ENCODE measurements around the gene MS4A18. TPM values are rescaled to one million over a fixed set of nuclear protein-coding genes. Genes with fewer than 3 reads are reported as not detected.
"Not testable (repeated sequence)": the region's sequence is repeated elsewhere in the genome, so short reads cannot be mapped to it uniquely, and the experiment has no call there.

The MS4A18 gene
- total and polyA plus RNA-seq, 12 donors: not detected

DNA sequence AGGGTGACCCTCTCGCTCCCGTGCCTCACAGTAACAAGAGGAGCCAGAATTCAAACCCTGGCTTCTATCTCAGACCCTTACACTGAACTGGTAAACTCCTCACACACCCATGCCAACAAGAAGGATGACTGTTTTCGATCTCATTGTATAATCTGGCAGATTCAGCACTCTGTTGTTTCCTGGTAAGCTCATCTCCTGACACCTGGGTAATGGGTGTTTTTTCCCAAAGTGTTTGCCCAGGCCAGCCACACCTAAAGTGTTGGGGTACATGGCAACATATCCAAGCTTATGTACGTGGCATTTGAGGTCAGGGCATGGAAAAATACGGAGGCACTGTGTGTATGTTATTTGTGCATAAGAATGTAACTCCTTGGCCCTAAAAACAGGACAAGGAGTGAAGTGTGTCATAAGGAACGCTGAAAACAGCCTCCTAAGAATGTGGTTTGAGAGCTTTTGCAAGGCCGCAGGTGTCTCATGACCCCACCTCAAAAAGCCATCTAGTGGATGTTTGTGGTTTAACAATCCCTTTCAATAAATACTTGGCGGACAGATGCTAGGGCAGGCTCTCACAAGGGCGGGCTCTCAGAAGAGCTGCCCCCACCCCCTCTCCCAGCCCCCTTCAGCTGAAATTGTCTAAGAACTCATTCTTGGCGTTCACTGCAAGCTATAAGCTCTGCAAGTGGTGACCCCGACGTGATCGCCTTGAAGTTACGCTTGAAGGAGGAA lies 31.9 kb downstream of the MS4A18 start, which contains the start of gene MS4A15:
MS4A15 (plus strand) TSS at position 561 of the 726 bp plus-strand sequence. CDS start 6,867 bp downstream, outside the sequence.
- no peak within 1 kb of the TSS for H3K27ac ChIP-seq
- no peaks in the 10 kb centered on the region for H3K36me3 ChIP-seq (replicated peaks in 1 of 2)
- intact Hi-C loops (cut with DNase I): no loop called here
- no peak for TF ChIP-seq POLR2A (IDR thresholded peaks at IDR 0.05)
- peak in 1 of 6 experiments; percentile 15 for TF ChIP-seq CTCF (IDR thresholded peaks at IDR 0.05)
- DNase-seq: no peak
- H3K4me1 ChIP-seq (replicated peaks in 1 of 2): no peaks in the 10 kb centered on the region
- H3K27me3 ChIP-seq: no peaks in the 10 kb centered on the region
- 55 to 66% (median 62%) methylated on average over 14 of the region's 14 CpGs for WGBS, 4 donors
- H3K4me3 ChIP-seq: no peak within 1 kb of the TSS
- H3K9me3 ChIP-seq (replicated peaks in 1 of 3): no peaks in the 10 kb centered on the region

- WGBS, 4 donors: 85 to 93% (median 87%) methylated on average over 19 of the region's 19 CpGs
- TF ChIP-seq CTCF (IDR thresholded peaks at IDR 0.05) (no peak), POLR2A (IDR thresholded peaks at IDR 0.05) (no peak)
- no peak overlapping the region for H3K4me3 ChIP-seq
- H3K27me3 ChIP-seq: no peaks in the 10 kb centered on the region
- intact Hi-C loops (cut with DNase I): no loop called here
- H3K9me3 ChIP-seq (replicated peaks in 1 of 3): no peaks in the 10 kb centered on the region
- no peak for DNase-seq
- H3K4me1 ChIP-seq (replicated peaks in 1 of 2): no peaks in the 10 kb centered on the region
- no peak overlapping the region for H3K27ac ChIP-seq
- no peaks in the 10 kb centered on the region for H3K36me3 ChIP-seq (replicated peaks in 1 of 2)
Observed at GRCh38 chr11:60757231-60757800, 32.8 kb downstream of the MS4A18 start.

DNA sequence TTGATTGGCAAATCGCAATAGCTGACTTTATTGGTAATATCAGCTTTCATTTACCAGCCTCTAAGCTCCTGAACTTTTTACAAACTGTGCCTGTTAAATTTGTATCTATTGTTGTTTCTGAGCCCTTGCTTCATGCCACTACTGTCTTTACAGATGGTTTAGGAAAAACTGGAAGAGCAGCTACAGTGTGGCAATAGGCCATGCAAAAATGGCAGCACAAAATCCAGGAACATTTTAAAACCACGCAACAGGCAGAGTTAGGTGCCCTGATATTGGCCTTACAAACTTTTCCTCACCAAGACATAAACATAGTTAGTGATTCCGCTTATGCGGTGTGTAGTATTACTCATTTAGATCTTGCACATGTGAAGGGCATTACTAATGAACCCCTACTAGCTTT lies 34.2 kb downstream of the MS4A18 start:
- H3K4me3 ChIP-seq; H3K36me3 ChIP-seq (replicated peaks in 1 of 2); H3K9me3 ChIP-seq (replicated peaks in 1 of 3); H3K27me3 ChIP-seq; H3K27ac ChIP-seq; intact Hi-C loops (cut with DNase I); DNase-seq; H3K4me1 ChIP-seq (replicated peaks in 1 of 2): not testable (repeated sequence)
- WGBS, 4 donors: 88 to 92% (median 91%) methylated on average over 4 of the region's 4 CpGs

DNA sequence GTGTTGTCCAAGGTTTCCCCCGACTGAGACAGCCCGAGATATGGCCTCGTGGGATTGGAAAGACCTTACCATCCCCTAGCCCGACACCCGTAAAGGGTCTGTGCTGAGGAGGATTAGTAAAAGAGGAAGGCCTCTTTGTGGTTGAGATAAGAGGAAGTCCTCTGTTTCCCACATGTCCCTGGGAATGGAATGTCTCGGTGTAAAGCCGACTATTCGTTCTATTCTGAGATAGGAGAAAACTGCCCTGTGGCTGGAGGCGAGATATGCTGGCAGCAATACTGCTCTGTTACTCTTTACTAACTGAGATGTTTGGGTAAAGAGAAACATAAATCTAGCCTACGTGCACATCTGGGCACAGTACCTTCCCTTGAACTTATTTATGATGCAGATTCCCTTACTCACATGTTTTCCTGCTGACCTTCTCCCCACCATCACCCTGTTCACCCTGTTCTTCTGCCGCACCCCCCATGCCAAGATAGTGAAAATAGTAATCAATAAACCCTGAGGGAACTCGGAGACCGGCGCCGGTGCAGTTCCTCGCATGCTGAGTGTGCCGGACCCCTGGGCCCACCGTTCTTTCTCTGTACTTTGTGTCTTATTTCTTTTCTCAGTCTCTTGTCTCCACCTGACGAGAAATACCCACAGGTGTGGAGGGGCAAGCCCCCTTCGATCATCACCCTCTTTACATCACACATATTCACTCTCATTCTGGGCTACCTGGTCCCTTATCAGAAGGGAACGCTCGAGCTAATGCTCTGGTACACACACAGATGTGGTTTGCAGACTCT lies 35.1 kb downstream of the MS4A18 start:
- H3K27ac ChIP-seq; H3K4me3 ChIP-seq; intact Hi-C loops (cut with DNase I); H3K9me3 ChIP-seq (replicated peaks in 1 of 3); DNase-seq; H3K36me3 ChIP-seq (replicated peaks in 1 of 2); H3K4me1 ChIP-seq (replicated peaks in 1 of 2); H3K27me3 ChIP-seq: not testable (repeated sequence)
- 64 to 78% (median 66%) methylated on average over 22 of the region's 22 CpGs for WGBS, 4 donors

DNA sequence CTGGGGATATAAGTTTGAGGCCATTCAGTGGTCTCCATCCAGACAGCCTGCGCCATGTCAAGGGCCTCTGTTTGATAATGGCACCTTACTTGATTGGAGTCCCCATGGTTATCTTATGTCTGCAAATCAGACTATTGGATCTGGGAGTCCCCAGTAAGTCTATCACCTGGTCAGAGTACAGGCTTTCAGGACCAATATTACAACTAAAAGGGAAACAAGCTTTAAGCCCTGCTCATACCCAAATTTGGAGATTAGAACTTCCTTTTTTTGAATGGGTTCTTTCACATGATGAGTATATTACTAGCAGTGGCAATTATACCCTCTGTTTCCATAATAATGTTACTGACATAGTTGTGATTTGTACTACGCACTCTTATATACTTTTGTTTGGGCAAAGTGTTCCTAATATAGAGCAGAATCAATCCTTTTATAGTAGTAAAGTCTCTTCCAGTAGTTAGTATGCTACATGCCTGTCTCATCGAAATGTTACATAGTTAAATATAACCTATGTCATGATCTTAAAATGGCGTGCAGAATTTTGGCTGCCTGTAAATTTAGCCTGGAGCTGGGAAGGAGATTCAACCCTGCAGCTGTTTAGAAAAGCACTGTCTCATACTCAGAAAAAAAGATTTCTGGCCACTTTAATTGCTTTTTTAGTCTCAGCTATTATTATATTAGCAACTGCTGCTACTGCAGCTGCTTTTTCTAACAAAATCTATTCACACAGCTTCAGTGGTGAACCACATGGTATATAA lies 37.1 kb downstream of the MS4A18 start:
- intact Hi-C loops (cut with DNase I): no loop called here

More for the DNA sequence above, 37.1 kb downstream of the MS4A18 start:
- TF ChIP-seq POLR2A (IDR thresholded peaks at IDR 0.05) (no peak), CTCF (IDR thresholded peaks at IDR 0.05) (no peak)
- peaks cover 15% of the 10 kb centered on the region for H3K27me3 ChIP-seq
- no peaks in the 10 kb centered on the region for H3K36me3 ChIP-seq (replicated peaks in 1 of 2)
- no peak overlapping the region for H3K4me3 ChIP-seq
- DNase-seq: no peak
- H3K9me3 ChIP-seq (replicated peaks in 1 of 3): no peaks in the 10 kb centered on the region
- WGBS, 4 donors: 76 to 84% (median 77%) methylated on average over 4 of the region's 4 CpGs
- no peak overlapping the region for H3K27ac ChIP-seq
- H3K4me1 ChIP-seq (replicated peaks in 1 of 2): no peaks in the 10 kb centered on the region

All from adrenal gland (tissue), 12 donors.